ENCODE results near the gene EFCAB9.

Gene EFCAB9

GRCh38 chr5:172186114-172186695, 7.8 kb upstream of the EFCAB9 start:
- in situ Hi-C loops (cut with MboI; ENCODE audit: low sequenced_read_pairs, unreplicated experiment), result no loop called here
- DNase-seq (ENCODE audit: low spot score), result no peak
- no peak for TF ChIP-seq CTCF (IDR thresholded peaks at IDR 0.05; ENCODE audit: borderline replicate concordance, control extremely low read depth, extremely low read depth, insufficient read depth, missing control alignments)

- TF ChIP-seq CTCF (IDR thresholded peaks at IDR 0.05; ENCODE audit: borderline replicate concordance, control extremely low read depth, extremely low read depth, insufficient read depth, missing control alignments), result no peak
- in situ Hi-C loops (cut with MboI; ENCODE audit: low sequenced_read_pairs, unreplicated experiment), result no loop called here
- peak; percentile 67 for DNase-seq (ENCODE audit: low spot score)
Measured at GRCh38 chr5:172187118-172188032, 6.6 kb upstream of the EFCAB9 start.

- TF ChIP-seq CTCF (IDR thresholded peaks at IDR 0.05; ENCODE audit: borderline replicate concordance, control extremely low read depth, extremely low read depth, insufficient read depth, missing control alignments), result peak; percentile 99
- in situ Hi-C loops (cut with MboI; ENCODE audit: low sequenced_read_pairs, unreplicated experiment), result no loop called here
- peak; percentile 96 for DNase-seq (ENCODE audit: low spot score)
Measured at GRCh38 chr5:172188033-172188892, 5.7 kb upstream of the EFCAB9 start, which contains the start of gene STK10. Gene STK10 (minus strand): TSS chr5:172188224. CDS start chr5:172188042, 182 bp downstream.

GRCh38 chr5:172188893-172189692, 4.9 kb upstream of the EFCAB9 start:
- in situ Hi-C loops (cut with MboI; ENCODE audit: low sequenced_read_pairs, unreplicated experiment), result no loop called here
- DNase-seq (ENCODE audit: low spot score), result no peak
- no peak for TF ChIP-seq CTCF (IDR thresholded peaks at IDR 0.05; ENCODE audit: borderline replicate concordance, control extremely low read depth, extremely low read depth, insufficient read depth, missing control alignments)

GRCh38 chr5:172189693-172190296, 4.2 kb upstream of the EFCAB9 start:
- in situ Hi-C loops (cut with MboI; ENCODE audit: low sequenced_read_pairs, unreplicated experiment), result no loop called here
- no peak for DNase-seq (ENCODE audit: low spot score)
- TF ChIP-seq CTCF (IDR thresholded peaks at IDR 0.05; ENCODE audit: borderline replicate concordance, control extremely low read depth, extremely low read depth, insufficient read depth, missing control alignments), result no peak

Measured in GM13976 (cell line).